GM18861 (cell line): Measurements from ENCODE around the gene TBCCD1.
"Not testable (repeated sequence)": the region's sequence is repeated elsewhere in the genome, so short reads cannot be mapped to it uniquely, and the experiment has no call there.

Source experiments
- ATAC-seq: cut with Tn5 transposase; IDR thresholded peaks from one replicate; pipeline ENCODE4 v1.9.1; 2021; ENCODE audit not compliant: unreplicated experiment

The TBCCD1 gene

DNA sequence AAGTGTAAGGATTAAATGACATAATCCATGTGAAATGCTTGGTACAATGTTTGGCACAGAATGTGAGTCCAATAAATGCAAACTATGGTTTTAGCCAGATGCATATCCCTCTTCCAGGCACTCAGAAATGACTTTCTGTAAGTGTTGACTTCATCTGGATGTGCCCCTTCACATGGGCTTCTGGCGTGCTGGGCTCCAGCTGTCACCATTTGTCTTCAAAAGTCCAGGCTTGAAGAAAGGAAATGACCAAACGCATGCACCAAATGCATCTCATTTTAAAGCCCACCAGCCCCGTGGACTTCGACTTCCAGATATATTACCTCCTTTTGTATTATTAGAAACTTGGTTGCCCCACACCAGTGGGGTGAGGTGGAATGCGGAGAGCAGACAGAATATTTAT is 46.7 kb downstream of the TBCCD1 start:
- no peak for ATAC-seq

DNA sequence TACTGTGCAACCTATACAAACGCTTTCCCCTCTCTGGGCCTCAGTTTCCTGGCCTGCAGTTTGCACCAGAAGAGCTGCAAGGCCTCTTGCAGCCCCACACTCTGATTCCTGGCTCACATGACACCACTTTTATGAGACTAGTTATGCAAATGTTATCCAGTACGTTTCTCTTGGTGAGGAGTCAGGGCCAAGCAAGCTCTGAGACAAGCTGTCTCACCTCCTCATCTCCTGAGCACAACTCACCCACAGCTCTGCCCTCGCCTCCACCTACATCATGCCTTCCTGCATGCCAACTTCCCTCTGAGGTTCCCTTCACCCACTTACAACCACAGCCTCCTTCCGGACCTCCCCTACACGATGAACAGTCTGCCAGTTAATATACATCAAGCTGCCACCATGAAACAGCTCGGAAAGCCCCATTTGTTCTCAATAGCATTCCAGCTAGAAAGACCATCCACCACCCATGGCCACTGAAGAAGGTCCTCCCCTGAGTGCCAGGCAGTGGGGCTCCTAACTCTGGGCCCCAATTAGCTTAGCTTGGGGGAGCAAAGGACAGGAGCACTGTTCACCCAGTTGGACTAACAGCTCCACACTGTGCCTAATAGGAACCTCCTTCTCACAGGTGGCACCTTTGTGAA is 48.0 kb downstream of the TBCCD1 start:
- peak; percentile 32 for ATAC-seq

DNA sequence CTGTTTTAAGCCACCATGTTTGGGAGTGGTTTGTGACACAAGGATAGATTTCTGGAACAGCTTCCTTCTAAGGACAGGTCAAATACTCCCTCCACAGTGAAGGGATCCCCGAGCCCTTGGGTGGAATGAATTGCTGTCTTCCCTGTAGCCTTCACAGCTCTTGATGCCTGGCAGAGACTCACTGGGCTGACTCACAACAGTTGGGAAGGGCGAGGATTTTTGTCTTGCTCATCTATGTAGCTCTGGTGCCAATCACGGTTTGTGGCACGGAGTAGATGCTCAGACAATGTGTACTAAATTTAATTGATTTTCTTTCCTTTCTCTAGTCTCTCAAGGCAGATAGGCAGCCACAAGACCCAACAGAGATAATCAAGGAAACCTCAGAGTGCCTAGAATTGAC is 49.9 kb downstream of the TBCCD1 start:
- ATAC-seq, result no peak

DNA sequence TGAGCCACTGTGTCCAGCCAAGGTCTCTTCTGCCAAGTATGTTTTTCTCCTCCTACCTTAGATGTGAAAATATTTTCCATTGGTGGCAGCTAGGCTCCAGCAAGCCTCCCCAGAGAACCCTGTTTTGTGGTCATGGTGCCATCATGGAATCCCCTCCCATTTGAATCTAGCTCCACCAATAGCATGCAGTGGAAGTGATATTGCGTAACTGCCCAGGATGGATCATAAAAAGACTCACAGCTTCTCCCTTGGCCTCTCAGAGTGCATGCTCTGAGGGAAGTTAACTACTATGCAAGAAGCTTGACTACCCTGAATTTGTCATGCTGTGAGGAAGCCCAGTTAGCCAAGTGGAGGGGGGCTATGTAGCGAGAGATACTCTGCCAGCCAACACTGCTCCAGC is 50.5 kb downstream of the TBCCD1 start:
- ATAC-seq, result no peak

DNA sequence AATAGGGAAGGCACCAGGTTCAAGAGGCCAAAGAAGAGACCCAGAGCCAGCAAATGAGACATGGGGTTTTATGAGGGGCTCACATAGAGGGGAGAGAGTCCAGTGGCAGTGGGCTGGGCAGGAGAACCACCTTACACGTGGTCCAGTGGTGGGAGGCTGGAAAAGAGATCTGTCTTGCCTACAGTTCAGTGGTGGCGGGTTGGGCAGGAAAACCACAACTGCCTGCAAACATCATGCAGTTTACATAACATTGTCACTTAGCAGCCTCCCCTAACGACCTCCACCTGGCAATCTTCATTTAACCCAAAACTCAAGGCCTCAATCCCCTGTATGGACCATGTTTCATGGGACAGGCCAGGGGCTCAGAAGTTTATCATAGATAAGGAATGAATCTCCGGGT is 52.0 kb downstream of the TBCCD1 start:
- no peak for ATAC-seq

DNA sequence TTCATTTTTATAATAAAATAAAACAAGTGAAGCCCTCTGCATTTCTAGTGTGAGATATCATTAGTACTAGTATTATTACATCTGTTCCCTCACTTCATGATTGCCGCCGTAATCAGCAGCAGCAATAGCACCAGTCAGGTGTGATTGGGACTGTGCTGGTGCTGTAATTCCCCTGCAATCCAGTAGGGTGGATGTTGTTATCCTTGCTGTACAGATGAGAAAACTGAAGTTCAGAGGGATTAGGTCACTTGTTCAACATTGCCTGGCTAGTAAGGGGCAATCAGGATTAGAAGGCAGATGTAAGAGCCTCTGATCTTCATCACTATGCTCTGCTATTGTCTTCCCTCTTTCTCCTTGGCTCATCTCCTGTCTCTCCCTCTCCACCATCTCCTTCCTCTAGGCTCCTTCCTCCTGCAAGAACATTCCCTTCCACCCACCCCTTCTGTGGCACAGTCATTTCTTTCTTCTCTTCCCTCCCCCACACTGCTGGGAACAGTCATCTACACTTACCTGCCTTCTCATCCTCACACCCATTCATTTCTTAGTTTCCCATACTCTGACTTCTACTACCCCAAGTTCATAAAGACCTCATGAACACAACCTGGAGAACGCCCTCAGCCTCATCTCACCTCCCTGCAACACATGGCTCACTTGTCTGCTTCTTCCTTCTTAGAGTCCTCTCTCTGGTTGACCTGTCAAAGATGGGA is 52.7 kb downstream of the TBCCD1 start:
- ATAC-seq, result no peak

DNA sequence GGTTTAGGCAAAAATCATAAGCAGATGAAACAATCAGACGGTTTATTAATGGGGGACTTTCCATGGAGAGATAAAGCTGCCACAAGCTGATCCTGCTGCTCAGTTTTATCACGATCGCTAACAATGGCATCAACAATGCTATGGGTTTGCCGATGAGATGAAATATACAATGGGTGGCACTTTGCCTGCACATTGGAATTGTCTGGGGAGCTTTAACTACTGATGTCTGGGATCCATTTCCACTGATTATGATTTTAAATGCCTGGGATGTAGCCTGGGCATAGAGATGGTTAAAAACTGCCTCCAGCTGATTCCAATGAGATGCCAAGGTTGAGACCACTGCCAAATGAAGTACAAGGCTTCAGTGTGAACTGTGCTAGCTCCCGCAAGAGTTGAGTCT is 53.8 kb downstream of the TBCCD1 start:
- ATAC-seq, result no peak

DNA sequence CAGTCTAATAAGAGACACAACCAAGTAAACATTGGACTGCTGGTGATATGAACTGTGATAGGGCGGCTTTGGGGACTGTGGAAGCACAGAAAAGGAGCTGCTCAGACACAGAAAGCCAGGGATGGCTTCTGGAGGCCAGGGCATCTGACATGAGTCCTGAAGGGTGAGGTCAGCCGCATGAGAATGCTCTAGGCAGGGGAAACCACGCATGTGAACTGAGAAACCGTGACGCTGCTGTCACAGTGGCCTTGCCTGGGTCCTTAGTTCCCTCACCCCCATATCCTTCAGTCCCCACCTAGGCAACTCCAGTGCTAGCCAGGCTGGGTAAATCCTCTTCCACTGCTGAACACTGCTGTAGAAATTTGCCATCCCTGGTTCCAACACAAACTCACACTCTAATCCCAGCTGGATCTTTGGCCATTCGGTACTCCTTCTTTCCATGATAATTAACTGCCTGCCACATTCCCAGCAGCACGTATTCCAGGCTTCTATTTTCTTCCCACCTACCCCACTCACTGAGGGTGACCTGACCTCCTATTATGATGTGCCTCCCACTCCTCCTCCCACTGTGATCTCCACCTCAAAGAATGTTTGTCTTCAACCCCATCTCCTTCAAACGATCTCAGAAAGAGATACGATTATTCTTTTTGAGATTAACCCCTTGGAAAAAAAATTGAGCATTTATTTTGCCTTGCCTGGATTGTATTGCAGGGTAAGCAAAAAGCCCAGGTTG is 54.4 kb downstream of the TBCCD1 start:
- no peak for ATAC-seq

DNA sequence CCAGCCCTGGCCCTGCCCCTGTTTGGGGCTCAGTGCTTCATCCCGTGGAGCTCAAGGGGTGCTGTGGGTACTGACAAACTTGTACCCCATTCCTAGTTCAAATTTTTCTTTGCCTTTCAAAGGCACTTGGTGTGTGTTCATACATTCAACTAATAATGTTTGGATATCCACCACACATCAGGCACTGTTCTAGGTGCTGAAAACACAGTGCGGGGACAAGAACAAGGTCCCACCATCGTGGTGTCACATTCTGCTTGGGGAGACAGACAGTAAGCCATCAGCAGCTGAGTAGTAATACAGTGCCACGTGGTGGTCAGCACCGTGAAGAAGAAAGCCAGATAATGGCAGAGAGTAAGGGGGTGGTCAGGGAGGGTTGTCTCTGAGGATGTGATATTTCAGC is 55.4 kb downstream of the TBCCD1 start:
- ATAC-seq, result no peak

DNA sequence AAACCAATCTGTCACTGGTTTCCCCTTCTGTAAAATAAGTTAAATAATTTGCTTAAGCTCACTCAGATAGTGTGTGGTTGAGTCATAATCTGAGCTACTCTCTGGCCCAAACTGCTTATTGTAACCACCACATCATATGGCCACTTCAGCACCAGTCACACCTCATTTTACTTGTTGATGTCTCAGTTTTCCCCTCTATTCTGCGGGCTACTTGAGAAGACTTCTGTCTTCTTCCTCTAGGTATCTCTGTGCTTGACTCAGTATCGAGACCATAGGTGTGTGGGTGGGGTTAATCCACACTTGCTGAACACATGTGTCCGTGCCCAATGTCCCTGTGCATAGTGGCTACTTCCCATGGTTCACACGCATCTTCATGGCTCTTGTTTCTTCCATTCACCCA is 55.9 kb downstream of the TBCCD1 start:
- ATAC-seq, result peak; percentile 78

DNA sequence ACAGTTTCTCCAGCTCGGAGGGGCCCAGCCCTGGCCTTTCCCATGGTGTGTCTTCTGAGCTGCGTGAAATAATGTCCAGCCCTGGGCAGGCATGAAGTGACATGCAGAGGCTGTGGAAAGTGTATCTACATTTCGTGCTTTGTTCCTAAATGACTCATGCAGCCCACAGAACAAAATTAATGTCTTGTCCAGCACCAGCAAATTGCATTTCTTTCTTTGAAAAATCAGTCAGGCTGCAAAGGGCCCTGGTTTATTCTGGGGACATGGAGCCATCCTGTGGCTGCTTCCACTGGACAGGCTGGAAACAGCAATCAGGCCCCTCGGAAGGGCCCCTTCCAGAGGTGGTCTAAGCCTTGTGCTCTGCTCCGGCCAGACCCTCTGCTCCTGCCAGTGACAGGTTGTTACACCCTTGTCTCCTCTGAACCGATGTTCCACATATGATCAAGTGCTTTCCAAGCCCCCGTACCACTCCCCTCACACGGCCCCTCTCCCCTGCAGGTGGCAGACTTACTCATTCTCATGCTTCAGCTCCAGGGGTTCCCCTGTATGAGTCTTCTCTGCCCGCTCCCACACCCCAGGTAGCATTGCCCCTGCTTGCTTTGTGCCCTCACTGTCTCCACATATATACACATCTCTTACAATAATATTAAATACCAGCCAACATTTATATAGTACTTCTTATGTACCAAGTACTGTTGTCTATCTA is 56.6 kb downstream of the TBCCD1 start:
- peak; percentile 22 for ATAC-seq

DNA sequence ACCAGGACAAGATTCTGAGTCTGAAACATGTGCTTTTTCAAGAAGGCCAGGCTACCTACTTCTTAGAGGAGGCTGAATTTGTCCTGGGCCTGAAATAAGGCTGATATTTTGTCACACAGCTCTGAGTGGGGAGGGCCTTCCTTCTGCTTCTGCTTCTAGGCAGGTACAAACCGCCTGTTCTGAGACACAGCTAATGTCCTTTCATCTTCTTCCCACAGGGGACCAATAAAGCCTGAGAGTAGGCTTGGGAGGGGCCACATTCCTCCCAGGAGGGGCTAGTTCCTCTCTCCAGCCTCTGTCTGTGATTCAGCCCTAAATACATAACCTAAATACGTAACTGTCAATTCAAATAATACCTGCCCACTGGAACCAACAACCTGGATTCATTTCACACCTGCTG is 57.7 kb downstream of the TBCCD1 start:
- no peak for ATAC-seq

DNA sequence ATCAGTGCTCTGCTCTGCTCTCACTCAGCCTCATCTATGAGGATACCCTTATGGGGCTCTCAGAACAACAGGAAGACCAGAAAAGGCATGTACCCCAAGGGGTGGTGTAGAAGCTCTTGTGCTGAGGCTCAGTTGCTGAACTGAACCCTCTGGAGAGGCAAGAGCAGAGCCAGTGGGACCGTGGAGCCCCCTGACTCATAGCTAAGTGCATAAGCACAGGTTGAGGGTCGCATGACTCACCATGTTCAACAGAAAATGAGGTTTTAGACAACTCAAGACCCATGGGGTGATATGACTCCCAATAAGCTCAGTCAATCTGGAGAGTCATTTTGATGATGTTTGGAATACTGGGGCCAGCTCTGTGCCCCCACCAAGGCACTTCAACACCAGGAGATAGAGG is 60.3 kb downstream of the TBCCD1 start:
- no peak for ATAC-seq

DNA sequence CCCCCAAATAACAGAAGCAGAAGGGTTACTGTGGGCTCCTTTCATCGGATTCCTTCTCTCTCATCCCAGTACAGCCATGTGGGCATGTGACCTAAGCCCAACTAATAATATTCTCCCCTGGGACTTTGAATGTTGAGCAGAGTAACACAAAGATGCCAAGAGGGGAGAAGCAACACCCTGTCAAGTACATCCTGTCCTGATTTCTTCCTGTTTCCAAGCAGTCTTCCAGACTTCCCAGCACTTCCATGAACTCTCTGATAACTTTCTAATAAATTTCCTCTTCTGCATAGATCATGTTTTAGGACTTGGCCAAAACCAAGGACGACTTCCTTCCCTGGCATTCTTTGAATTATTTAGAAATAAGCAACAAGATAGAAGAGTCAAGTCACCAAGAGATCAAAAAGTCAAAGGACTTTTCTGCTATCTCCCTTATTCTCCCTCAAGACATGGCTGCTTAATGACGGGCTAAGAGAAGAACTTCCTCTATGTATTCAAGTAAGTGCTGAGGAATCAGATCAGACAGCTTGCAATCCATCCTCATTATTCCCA is 60.9 kb downstream of the TBCCD1 start:
- no peak for ATAC-seq

DNA sequence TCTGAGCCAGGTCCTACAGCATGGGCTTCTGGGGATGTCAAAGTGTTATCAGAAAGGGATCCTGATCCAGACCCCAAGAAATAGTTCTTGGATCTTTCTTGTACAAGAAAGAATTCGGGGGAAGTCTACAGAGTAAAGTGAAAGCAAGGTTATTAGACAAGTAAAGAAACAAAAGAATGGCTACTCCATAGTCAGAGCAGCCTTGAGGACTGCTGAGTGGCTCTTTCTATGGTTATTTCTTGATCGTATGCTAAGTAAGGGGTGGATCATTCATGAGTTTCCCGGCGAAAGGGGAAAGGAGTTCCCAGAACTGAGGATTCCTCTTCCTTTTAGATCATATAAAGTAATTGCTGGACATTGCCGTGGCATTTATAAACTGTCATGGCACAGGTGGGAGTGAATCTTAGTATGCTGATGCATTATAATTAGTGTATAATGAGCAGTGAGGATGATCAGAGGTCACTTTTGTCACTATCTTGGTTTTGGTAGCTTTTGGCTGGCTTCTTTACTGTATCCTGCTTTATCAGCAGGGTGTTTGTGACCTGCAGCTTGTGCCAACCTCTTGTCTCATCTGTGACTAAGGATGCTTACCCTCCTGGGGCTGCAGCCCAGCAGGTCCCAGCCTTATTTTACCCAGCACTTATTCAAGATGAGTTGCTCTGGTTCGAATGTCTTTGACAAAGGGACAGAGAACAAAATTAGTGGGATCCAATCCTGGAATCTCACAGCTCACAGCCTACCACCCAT is 64.0 kb downstream of the TBCCD1 start:
- ATAC-seq, result no peak

DNA sequence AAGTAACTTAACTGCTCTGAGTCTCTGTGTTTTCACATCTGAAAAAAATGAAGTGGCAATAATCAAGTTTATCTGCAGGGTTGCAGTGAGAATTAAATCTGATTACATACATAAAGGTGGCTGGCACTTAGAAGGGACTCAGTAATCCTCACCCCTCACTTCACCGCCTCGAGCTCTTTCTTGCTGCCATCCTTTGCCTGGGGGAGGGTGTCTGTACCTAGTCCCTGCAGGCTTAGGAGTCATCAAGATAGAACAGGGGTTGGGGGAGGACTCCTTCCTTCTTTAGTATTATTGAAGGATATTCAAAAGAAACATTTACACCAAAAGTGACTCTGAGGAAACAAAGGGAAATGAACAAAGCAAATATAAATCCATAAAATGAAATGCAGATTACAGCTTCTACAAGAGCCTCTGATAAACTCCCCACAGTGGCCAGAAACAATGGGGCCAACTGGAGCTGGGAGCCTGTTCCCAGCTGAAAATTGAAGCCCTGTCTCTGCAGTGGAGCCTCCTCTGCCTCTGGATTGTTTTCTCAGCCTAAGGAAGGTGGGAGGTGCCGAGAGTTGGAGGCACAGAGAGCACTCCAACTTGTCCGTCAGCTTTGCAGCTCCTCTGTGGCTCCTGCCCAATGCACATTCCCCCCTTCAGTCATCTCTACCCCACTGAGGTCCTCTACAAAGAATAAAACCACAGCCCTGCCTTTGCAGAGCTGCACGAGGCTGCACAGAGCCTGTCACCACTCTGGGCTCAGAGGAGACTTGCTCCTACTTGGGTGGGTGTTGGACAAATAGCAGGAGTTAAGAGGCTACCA is 64.8 kb downstream of the TBCCD1 start:
- ATAC-seq, result no peak

DNA sequence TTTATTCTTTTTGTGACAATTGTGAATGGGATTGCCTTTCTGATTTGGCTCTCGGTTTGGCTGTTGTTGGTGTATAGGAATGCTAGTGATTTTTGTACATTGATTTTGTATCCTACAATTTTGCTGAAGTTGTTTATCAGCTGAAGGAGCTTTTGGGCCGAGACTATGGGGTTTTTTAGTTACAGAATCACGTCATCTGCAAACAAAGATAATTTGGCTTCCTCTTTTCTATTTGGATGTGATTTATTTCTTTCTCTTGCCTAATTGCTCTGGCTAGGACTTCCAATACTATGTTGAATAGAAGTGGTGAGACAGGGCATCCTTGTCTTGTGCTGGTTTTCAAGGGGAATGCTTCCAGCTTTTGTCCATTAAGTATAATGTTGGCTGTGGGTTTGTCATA is 67.2 kb downstream of the TBCCD1 start:
- ATAC-seq, result not testable (repeated sequence)

DNA sequence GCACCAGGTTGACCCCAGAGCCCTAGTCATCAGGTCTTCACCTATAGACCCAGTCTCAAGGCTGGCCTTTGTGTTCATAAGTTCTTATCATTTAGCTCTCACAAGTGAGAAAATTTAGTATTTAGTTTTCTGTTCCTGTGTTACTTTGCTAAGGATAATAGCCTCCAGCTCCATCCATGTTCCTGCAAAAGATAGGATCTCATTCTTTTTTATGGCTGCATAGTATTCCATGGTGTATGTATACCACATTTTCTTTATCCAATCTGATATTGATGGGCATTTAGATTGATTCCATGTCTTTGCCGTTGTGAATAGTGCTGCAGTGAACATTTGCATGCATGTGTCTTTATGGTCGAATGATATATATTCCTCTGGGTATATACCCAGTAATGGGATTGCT is 69.1 kb downstream of the TBCCD1 start:
- ATAC-seq, result not testable (repeated sequence)

DNA sequence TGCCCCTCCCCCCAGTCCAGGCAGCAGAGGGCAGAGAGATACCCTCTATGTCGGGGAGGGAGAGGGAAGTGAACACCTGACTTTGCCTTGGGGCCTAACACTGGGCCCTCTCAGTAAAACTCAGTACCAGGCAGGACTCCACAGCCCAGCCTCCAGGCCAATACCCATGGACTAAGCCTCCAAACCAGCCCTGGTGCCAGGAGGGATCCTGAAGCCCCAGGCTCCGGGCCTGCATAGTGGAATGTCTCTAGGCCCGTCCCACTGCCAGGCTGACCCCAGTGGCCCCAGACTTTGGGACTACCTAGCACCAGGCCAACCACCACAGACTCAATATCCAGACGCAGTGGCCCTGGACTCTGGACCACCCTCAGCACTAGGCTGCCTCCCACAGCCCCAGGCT is 69.5 kb downstream of the TBCCD1 start:
- ATAC-seq, result no peak

DNA sequence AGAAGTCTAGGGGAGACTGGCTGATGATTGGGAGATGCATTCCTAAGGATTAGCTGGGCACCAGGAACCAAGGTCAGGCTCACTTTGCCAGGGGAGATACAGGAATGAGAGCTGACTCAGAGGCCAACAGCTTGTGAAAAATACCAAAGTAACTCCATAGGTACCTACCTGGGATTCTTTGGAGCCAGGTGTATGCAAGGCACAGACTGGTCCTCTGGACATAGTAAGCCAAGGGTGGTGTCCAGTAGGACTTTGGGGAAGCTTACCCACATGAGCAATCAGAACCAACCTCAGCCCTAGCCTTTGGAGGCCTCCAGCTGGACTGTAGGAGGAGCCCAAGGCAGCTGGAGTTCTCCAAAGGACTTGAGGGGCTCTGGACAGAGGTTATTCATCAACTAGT is 70.5 kb downstream of the TBCCD1 start:
- ATAC-seq, result no peak
